ENCODE results near the gene SRGAP2C. TPM values are rescaled to one million over a fixed set of nuclear protein-coding genes. Genes with fewer than 3 reads are reported as not detected.

Gene SRGAP2C
- total and polyA plus RNA-seq, 2 donors (not counting 3 experiments of a cell fraction or from before 2014, with no cell fraction given): 5.6 to 56.4 TPM

- no peak for DNase-seq (ENCODE audit: low read depth, low spot score)
- CTCF ChIA-PET: no interaction called here
- intact Hi-C loops (cut with micrococcal nuclease): loop anchor here (10.0 kb wide), 1 partner anchor 124 kb away; no protein-coding TSS in a partner anchor
Measured at GRCh38 chr1:121440993-121441392, 256.2 kb downstream of the SRGAP2C start.

More at GRCh38 chr1:121440993-121441392, 256.2 kb downstream of the SRGAP2C start:
- Histone ChIP-seq H3K9me3 (replicated peaks; ENCODE audit: control insufficient read depth, insufficient read depth, low read length) (no peaks in the 10 kb centered on the region), H3K9me1 (replicated peaks; ENCODE audit: control insufficient read depth, extremely low read depth, insufficient read depth, low read length) (no peaks in the 10 kb centered on the region), H3K36me3 (ENCODE audit: control insufficient read depth in 2 of 2, extremely low read depth in 1 of 2, insufficient read depth in 2 of 2, low read length in 2 of 2) (no peaks in the 10 kb centered on the region), H3K4me1 (ENCODE audit: control insufficient read depth, extremely low read depth, insufficient read depth, low read length) (no peaks in the 10 kb centered on the region), H3K9ac (replicated peaks; ENCODE audit: extremely low read depth, insufficient read depth, low read length) (no peak overlapping the region), H3K4me3 (replicated peaks in 1 of 3; ENCODE audit: insufficient read depth in 1 of 3, low read depth in 1 of 3, low read length in 3 of 3) (no peak overlapping the region), H4K20me1 (replicated peaks; ENCODE audit: control insufficient read depth, extremely low read depth, insufficient read depth, low read length) (no peaks in the 10 kb centered on the region), H3K79me2 (ENCODE audit: control insufficient read depth, insufficient read depth, low read length) (no peaks in the 10 kb centered on the region), H2AFZ (ENCODE audit: low read depth, low read length) (no peak overlapping the region), H3K27ac (ENCODE audit: insufficient read depth, low read depth, low read length) (no peak overlapping the region), H3K27me3 (ENCODE audit: control insufficient read depth in 2 of 2, insufficient read depth in 2 of 2, low read length in 2 of 2) (no peaks in the 10 kb centered on the region), H3K4me2 (ENCODE audit: insufficient read depth, low read length) (no peak overlapping the region)
- BruUV-seq (replicated peaks): no TSS peak
- dilution Hi-C loops (cut with MboI; ENCODE audit: extremely low pct_ligation_motif_present, low sequenced_read_pairs): no loop called here
- no peak for TF ChIP-seq JUN (IDR thresholded peaks at IDR 0.05; ENCODE audit: borderline replicate concordance, insufficient read depth, insufficient read length, low read depth)
- TF ChIP-seq EZH2 (IDR thresholded peaks at IDR 0.05; ENCODE audit: borderline replicate concordance, low read depth, low read length, severe bottlenecking): no peak
- no peak for TF ChIP-seq GATA2 (IDR thresholded peaks at IDR 0.05; ENCODE audit: insufficient read depth, insufficient read length, low read depth, low read length)
- no peak for TF ChIP-seq MYC (IDR thresholded peaks at IDR 0.05; ENCODE audit: low read depth, low read length)
- TF ChIP-seq, protein P1, sequence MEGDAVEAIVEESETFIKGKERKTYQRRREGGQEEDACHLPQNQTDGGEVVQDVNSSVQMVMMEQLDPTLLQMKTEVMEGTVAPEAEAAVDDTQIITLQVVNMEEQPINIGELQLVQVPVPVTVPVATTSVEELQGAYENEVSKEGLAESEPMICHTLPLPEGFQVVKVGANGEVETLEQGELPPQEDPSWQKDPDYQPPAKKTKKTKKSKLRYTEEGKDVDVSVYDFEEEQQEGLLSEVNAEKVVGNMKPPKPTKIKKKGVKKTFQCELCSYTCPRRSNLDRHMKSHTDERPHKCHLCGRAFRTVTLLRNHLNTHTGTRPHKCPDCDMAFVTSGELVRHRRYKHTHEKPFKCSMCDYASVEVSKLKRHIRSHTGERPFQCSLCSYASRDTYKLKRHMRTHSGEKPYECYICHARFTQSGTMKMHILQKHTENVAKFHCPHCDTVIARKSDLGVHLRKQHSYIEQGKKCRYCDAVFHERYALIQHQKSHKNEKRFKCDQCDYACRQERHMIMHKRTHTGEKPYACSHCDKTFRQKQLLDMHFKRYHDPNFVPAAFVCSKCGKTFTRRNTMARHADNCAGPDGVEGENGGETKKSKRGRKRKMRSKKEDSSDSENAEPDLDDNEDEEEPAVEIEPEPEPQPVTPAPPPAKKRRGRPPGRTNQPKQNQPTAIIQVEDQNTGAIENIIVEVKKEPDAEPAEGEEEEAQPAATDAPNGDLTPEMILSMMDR (IDR thresholded peaks at IDR 0.05; ENCODE audit: extremely low read depth in 1 of 2, insufficient read depth in 1 of 2, low read depth in 1 of 2, low read length in 2 of 2): no peak
- TF ChIP-seq POLR2AphosphoS5 (IDR thresholded peaks at IDR 0.05; ENCODE audit: insufficient read depth, low read depth, low read length): no peak
- no peak for TF ChIP-seq FOS (IDR thresholded peaks at IDR 0.05; ENCODE audit: borderline replicate concordance, insufficient read depth, low read length)
- TF ChIP-seq MAX (IDR thresholded peaks at IDR 0.05; ENCODE audit: insufficient read depth, insufficient read length): no peak
- no peak for TF ChIP-seq POLR2A (IDR thresholded peaks at IDR 0.05; ENCODE audit: low read depth, low read length)
- POLR2A ChIA-PET: no interaction called here
- no peak for FAIRE-seq

Small RNA genes within 50 kb of the gene (small RNA-seq; reads per million reads assigned to genes)
- gene AC243994.1 (ENCODE audit: insufficient read depth, insufficient read length, low read depth, low replicate concordance): not detected

Other genes starting within 250 kb of the SRGAP2C start
- gene FAM72B, start 635 bp upstream of the SRGAP2C start, total RNA-seq: 4.3 and 6.5 TPM in 2 replicates
- 1.9 and 2.6 TPM in 2 replicates for gene FAM72B, start 635 bp upstream of the SRGAP2C start, polyA plus RNA-seq